H1 (cell line): ENCODE results near the gene C16orf95. TPM values are rescaled to one million over a fixed set of nuclear protein-coding genes. Genes with fewer than 3 reads are reported as not detected.

ENCODE experiments used
- ATF3 ChIP-seq: IDR thresholded peaks from 2 replicates; pipeline ENCODE4 v1.6.1; 2011; ENCODE audit warnings: low read depth, mild to moderate bottlenecking, low read length; ENCODE audit not compliant: insufficient read depth
- BCL11A ChIP-seq, 2 experiments: IDR thresholded peaks; one replicate each; pipeline ENCODE4 v1.6.1; 2011; ENCODE audit warnings: low read depth in 2 of 2, low read length in 2 of 2, mild to moderate bottlenecking in 2 of 2
- BRCA1 ChIP-seq: IDR thresholded peaks from 2 replicates; pipeline ENCODE4 v1.6.1; 2012; ENCODE audit warnings: low read depth, low read length, improper control_type of control experiment
- CHD7 ChIP-seq: fragments of 300-600 bp; sonication (generic); IDR thresholded peaks from 2 replicates; pipeline ENCODE4 v1.7.1; 2012; ENCODE audit warnings: low read length, moderate library complexity, mild to moderate bottlenecking, inconsistent platforms; ENCODE audit not compliant: insufficient replicate concordance
- CTBP2 ChIP-seq: IDR thresholded peaks from 2 replicates; pipeline ENCODE4 v1.7.0; 2011; ENCODE audit warnings: borderline replicate concordance, mild to moderate bottlenecking, moderate library complexity, mixed read lengths, low read length; ENCODE audit not compliant: insufficient read depth, insufficient read length
- FOSL1 ChIP-seq: IDR thresholded peaks from 2 replicates; pipeline ENCODE4 v1.6.1; 2011; ENCODE audit warnings: mild to moderate bottlenecking, low read depth, low read length, moderate library complexity; ENCODE audit not compliant: insufficient read depth
- GTF2F1 ChIP-seq: IDR thresholded peaks from 2 replicates; pipeline ENCODE4 v1.6.1; 2012; ENCODE audit warnings: low read depth, low read length, improper control_type of control experiment, borderline replicate concordance
- JUN ChIP-seq: IDR thresholded peaks from 2 replicates; pipeline ENCODE4 v1.6.1; 2011; ENCODE audit warnings: low read depth, mild to moderate bottlenecking, improper control_type of control experiment, low read length
- KDM4A ChIP-seq: IDR thresholded peaks from one replicate; pipeline ENCODE4 v1.7.1; 2012; ENCODE audit warnings: low read depth, mild to moderate bottlenecking, moderate library complexity, low read length, inconsistent platforms; ENCODE audit not compliant: severe bottlenecking
- RBBP5 ChIP-seq: IDR thresholded peaks from 2 replicates; pipeline ENCODE4 v1.7.1; 2012; ENCODE audit warnings: low read depth, mild to moderate bottlenecking, inconsistent platforms, low read length, moderate library complexity, borderline replicate concordance
- SP4 ChIP-seq: IDR thresholded peaks from 2 replicates; pipeline ENCODE4 v1.6.1; 2012; ENCODE audit warnings: low read length, inconsistent platforms
- SRF ChIP-seq: IDR thresholded peaks from 2 replicates; pipeline ENCODE4 v1.6.1; 2011; ENCODE audit warnings: mild to moderate bottlenecking, low read depth, low read length, moderate library complexity
- polyA plus RNA-seq, 7 experiments: library from polyadenylated mRNA; depleted of rRNA in 3 of 7; stranded (reverse) in 5 of 7; unstranded in 2 of 7; fragments of >200 nt in 5 of 7; fragments of 200-250 nt in 2 of 7; gene quantifications; 1 replicate in 5 of 7; 2 replicates in 1 of 7; 4 replicates in 1 of 7; pipeline versions ENCODE4 v1.2.1 to v1.2.3, GENCODE V29; 2011 to 2013; ENCODE audit warnings: missing spikeins in 2 of 7, mixed read lengths in 2 of 7
- total RNA-seq: library from RNA; stranded (reverse); fragmentation: NEBNext Ultra II Directional; extraction: Animal tissue kit (Norgen Biotek cat#: 25700); gene quantifications from 2 replicates; pipeline ENCODE4 v1.2.1, GENCODE V29; 2021

The C16orf95 gene
- total and polyA plus RNA-seq, 2 of the 8 experiments (the other 6 are each of a cell fraction or from before 2014, with no cell fraction given): 5.0 to 5.4 TPM

DNA sequence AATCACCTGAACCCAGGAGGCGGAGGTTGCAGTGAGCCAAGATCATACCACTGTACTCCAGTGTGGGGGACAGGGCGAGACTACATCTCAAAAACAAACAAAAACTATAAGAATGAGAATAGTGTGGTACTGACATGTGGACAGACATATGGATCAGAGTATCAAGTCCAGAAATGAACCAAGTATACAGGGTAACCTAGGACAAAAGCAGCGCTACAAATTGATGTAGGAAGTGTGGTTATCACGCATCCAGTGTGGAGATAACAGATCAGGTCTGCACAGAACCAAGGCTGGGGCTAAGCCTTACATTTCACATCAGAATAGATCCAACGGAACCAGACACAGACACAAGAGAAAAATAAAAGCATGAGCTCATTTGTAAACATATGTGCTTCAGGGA is 23.0 kb upstream of the C16orf95 start (continued):
- TF ChIP-seq CHD7 (no peak), SP4 (no peak), GTF2F1 (no peak), RBBP5 (no peak), JUN (no peak), BRCA1 (no peak), CTBP2 (no peak), SRF (no peak), ATF3 (no peak), KDM4A (no peak), FOSL1 (no peak), BCL11A (IDR thresholded peaks at IDR 0.05; ENCODE audit: low read depth in 2 of 2, low read length in 2 of 2) (no peak)
